MM.1S (cell line): Measurements from ENCODE around the gene PEX19.

Experiments used
- DNase-seq: peaks from one replicate; pipeline ENCODE4 v3.0.0-alpha.2; 2015
- H2AFZ ChIP-seq: fragments of 300-600 bp; sonication (generic); 2 replicates; pipeline ENCODE4 v1.6.0; 2016; ENCODE audit warnings: antibody characterized with exemption, low read length
- H3F3A ChIP-seq: fragments of 300-600 bp; sonication (generic); 2 replicates; pipeline ENCODE4 v1.6.1; 2016; ENCODE audit warnings: mild to moderate bottlenecking, antibody characterized with exemption, low read length, moderate library complexity, mixed read lengths; ENCODE audit not compliant: insufficient read depth
- H3K27ac ChIP-seq: fragments of 300-600 bp; sonication (generic); 2 replicates; pipeline ENCODE4 v1.5.1; 2016; ENCODE audit warnings: mild to moderate bottlenecking, low read length
- H3K27me3 ChIP-seq: fragments of 300-600 bp; sonication (generic); replicated peaks from 2 replicates; pipeline ENCODE4 v1.6.0; 2016; ENCODE audit warnings: low read length; ENCODE audit not compliant: insufficient read depth
- H3K36me3 ChIP-seq: fragments of 300-600 bp; sonication (generic); replicated peaks from 2 replicates; pipeline ENCODE4 v1.6.1; 2016; ENCODE audit warnings: mild to moderate bottlenecking, low read length, mixed read lengths; ENCODE audit not compliant: insufficient read depth
- H3K4me1 ChIP-seq: fragments of 300-600 bp; sonication (generic); 2 replicates; pipeline ENCODE4 v1.6.1; 2016; ENCODE audit warnings: low read length, mixed read lengths
- H3K4me2 ChIP-seq: fragments of 300-600 bp; sonication (generic); 2 replicates; pipeline ENCODE4 v1.6.0; 2016; ENCODE audit warnings: low read depth, low read length
- H3K4me3 ChIP-seq: fragments of 300-600 bp; sonication (generic); 2 replicates; pipeline ENCODE4 v1.5.1; 2016; ENCODE audit warnings: low read length, mixed read lengths
- H3K79me2 ChIP-seq: fragments of 300-600 bp; sonication (generic); 2 replicates; pipeline ENCODE4 v1.6.1; 2016; ENCODE audit warnings: mixed run types, low read length, mixed read lengths
- H3K9ac ChIP-seq: fragments of 300-600 bp; sonication (generic); 2 replicates; pipeline ENCODE4 v1.6.1; 2016; ENCODE audit warnings: low read length, mixed read lengths
- H3K9me2 ChIP-seq: fragments of 300-600 bp; sonication (generic); replicated peaks from 2 replicates; pipeline ENCODE4 v1.6.1; 2016; ENCODE audit warnings: mild to moderate bottlenecking, low read length, mixed read lengths; ENCODE audit not compliant: insufficient read depth
- H3K9me3 ChIP-seq: fragments of 300-600 bp; sonication (generic); replicated peaks from 2 replicates; pipeline ENCODE4 v1.6.1; 2016; ENCODE audit warnings: mild to moderate bottlenecking, low read length, mixed read lengths; ENCODE audit not compliant: insufficient read depth
- H4K20me1 ChIP-seq: fragments of 300-600 bp; sonication (generic); 2 replicates; pipeline ENCODE4 v1.6.1; 2016; ENCODE audit warnings: mild to moderate bottlenecking, low read length, moderate library complexity, mixed read lengths; ENCODE audit not compliant: insufficient read depth
- CTCF ChIP-seq: fragments of 300-600 bp; sonication (generic); IDR thresholded peaks from 2 replicates; pipeline ENCODE4 v1.5.1; 2016; ENCODE audit warnings: antibody characterized with exemption, low read length, mixed read lengths
- EZH2 ChIP-seq: fragments of 300-600 bp; sonication (generic); optimal IDR thresholded peaks from 2 replicates; pipeline ENCODE3; 2017; ENCODE audit warnings: low read depth, mild to moderate bottlenecking, antibody characterized with exemption, low read length, mixed read lengths
- EZH2phosphoT487 ChIP-seq: fragments of 300-600 bp; sonication (generic); IDR thresholded peaks from 2 replicates; pipeline ENCODE4 v1.6.1; 2018; ENCODE audit warnings: antibody characterized with exemption, low read length

PEX19 gene

GRCh38 chr1:160260406-160261382 lies 24.2 kb downstream of the PEX19 start:
- peak overlapping the region; percentile 88 for H3K4me3 ChIP-seq
- no peaks in the 10 kb centered on the region for H3K27me3 ChIP-seq
- H2AFZ ChIP-seq: no peak overlapping the region
- peaks cover 25% of the 10 kb centered on the region for H3F3A ChIP-seq
- no peaks in the 10 kb centered on the region for H3K36me3 ChIP-seq
- H3K4me1 ChIP-seq: peaks cover 19% of the 10 kb centered on the region
- peaks cover 64% of the 10 kb centered on the region for H3K79me2 ChIP-seq
- peak overlapping the region; percentile 94; the same call in 1 of the 2 replicates for H3K9ac ChIP-seq
- TF ChIP-seq EZH2phosphoT487 (no peak), EZH2 (no peak), CTCF (no peak)
- H4K20me1 ChIP-seq: no peaks in the 10 kb centered on the region
- no peaks in the 10 kb centered on the region for H3K9me2 ChIP-seq
- DNase-seq: no peak
- H3K27ac ChIP-seq: peak overlapping the region; percentile 92; the same call in 1 of the 2 replicates
- H3K9me3 ChIP-seq: no peaks in the 10 kb centered on the region
- H3K4me2 ChIP-seq: peak overlapping the region; percentile 67

- H3K27ac ChIP-seq: no peak overlapping the region
- no peak overlapping the region for H3K4me2 ChIP-seq
- peaks cover 17% of the 10 kb centered on the region for H3F3A ChIP-seq
- no peak overlapping the region for H2AFZ ChIP-seq
- no peak overlapping the region for H3K9ac ChIP-seq
- H3K4me1 ChIP-seq: peaks cover 15% of the 10 kb centered on the region
- no peak for TF ChIP-seq CTCF
- no peak for TF ChIP-seq EZH2
- TF ChIP-seq EZH2phosphoT487: no peak
- H3K27me3 ChIP-seq: no peaks in the 10 kb centered on the region
- peaks cover 73% of the 10 kb centered on the region for H3K79me2 ChIP-seq
- no peaks in the 10 kb centered on the region; the same call in 1 of the 2 replicates for H3K36me3 ChIP-seq
- H3K9me3 ChIP-seq: no peaks in the 10 kb centered on the region
- DNase-seq: no peak
- no peak overlapping the region for H3K4me3 ChIP-seq
- no peaks in the 10 kb centered on the region for H3K9me2 ChIP-seq
- no peaks in the 10 kb centered on the region for H4K20me1 ChIP-seq
These were observed 26.6 kb downstream of the PEX19 start for GRCh38 chr1:160258177-160258798.

- H3K27ac ChIP-seq: no peak overlapping the region
- peaks cover 9% of the 10 kb centered on the region for H3F3A ChIP-seq
- H3K36me3 ChIP-seq: no peaks in the 10 kb centered on the region; the same call in 1 of the 2 replicates
- peaks cover 15% of the 10 kb centered on the region for H3K4me1 ChIP-seq
- no peaks in the 10 kb centered on the region for H3K9me2 ChIP-seq
- H3K27me3 ChIP-seq: no peaks in the 10 kb centered on the region
- no peak overlapping the region for H2AFZ ChIP-seq
- no peaks in the 10 kb centered on the region for H3K9me3 ChIP-seq
- no peak for DNase-seq
- no peak overlapping the region for H3K4me2 ChIP-seq
- H4K20me1 ChIP-seq: no peaks in the 10 kb centered on the region
- H3K9ac ChIP-seq: no peak overlapping the region
- peaks cover 75% of the 10 kb centered on the region for H3K79me2 ChIP-seq
- no peak overlapping the region for H3K4me3 ChIP-seq
- TF ChIP-seq EZH2phosphoT487 (no peak), EZH2 (no peak), CTCF (no peak)
These were observed 27.4 kb downstream of the PEX19 start for GRCh38 chr1:160257411-160258015.
